GM12878 (cell line): ENCODE data around the gene CACNA1G. TPM values are rescaled to one million over a fixed set of nuclear protein-coding genes. Genes with fewer than 3 reads are reported as not detected.

Source experiments
- ATAC-seq: fragments of 200-7000 bp; cut with Tn5 transposase; 3 replicates; pipeline ENCODE4 v1.9.1; 2020; ENCODE audit warnings: mild to moderate bottlenecking, moderate library complexity
- BruUV-seq: library from RNA; stranded (reverse); fragments of 400-500 nt; replicated peaks from 2 replicates; lab custom pipeline; 2021; lab: Mats Ljungman, UMichigan
- CTCF ChIA-PET: fragments of 300-600 bp; sonication (Branson Sonifier 250); formaldehyde crosslinking; extraction: SDS; loops from one replicate; lab custom pipeline; 2021; ENCODE audit warnings: inconsistent platforms; lab: Yijun Ruan, JAX
- POLR2A ChIA-PET: fragments of 350-600 bp; formaldehyde crosslinking; extraction: SDS; loops from one replicate; lab custom pipeline; 2021; ENCODE audit warnings: inconsistent platforms; lab: Charles Lee
- RAD21 ChIA-PET: fragments of 300-600 bp; sonication (Branson Sonifier 250); formaldehyde crosslinking; loops from one replicate; lab custom pipeline; 2023; ENCODE audit warnings: antibody characterized with exemption; ENCODE audit not compliant: unreplicated experiment; lab: Charles Lee
- SMC1A ChIA-PET: fragments of 300-600 bp; sonication (Branson Sonifier 250); formaldehyde crosslinking; loops from one replicate; lab custom pipeline; 2023; ENCODE audit not compliant: unreplicated experiment, uncharacterized antibody; lab: Charles Lee
- DNase-seq: peaks from one replicate; pipeline ENCODE4 v3.0.0-alpha.2; 2011; ENCODE audit warnings: low read depth, low spot score
- FAIRE-seq: peaks from 3 replicates; lab custom pipeline; 2011; peaks lifted over from hg19 to GRCh38; lab: Jason Lieb, UNC
- H2AFZ ChIP-seq: 2 replicates; pipeline ENCODE4 v1.6.0; 2011; ENCODE audit warnings: low read depth, low read length, control low read depth; ENCODE audit not compliant: control insufficient read depth
- H3K27ac ChIP-seq: 2 replicates; pipeline ENCODE4 v1.5.1; 2011; ENCODE audit warnings: control low read depth; ENCODE audit not compliant: control insufficient read depth, insufficient read depth
- H3K27me3 ChIP-seq, 2 experiments: replicated peaks in 1 of 2; 2 replicates each; pipeline versions ENCODE4 v1.6.0 to v1.6.1; 2011; ENCODE audit warnings: low read length in 1 of 2; ENCODE audit not compliant: control insufficient read depth in 2 of 2, insufficient read depth in 2 of 2
- H3K36me3 ChIP-seq, 2 experiments: 2 replicates each; pipeline ENCODE4 v1.5.1; 2011; ENCODE audit warnings: low read length in 1 of 2; ENCODE audit not compliant: control insufficient read depth in 2 of 2, insufficient read depth in 2 of 2
- H3K4me1 ChIP-seq: 2 replicates; pipeline ENCODE4 v1.6.1; 2011; ENCODE audit warnings: mild to moderate bottlenecking, low read length, moderate library complexity, mixed read lengths; ENCODE audit not compliant: control insufficient read depth, insufficient read depth
- H3K4me2 ChIP-seq: 2 replicates; pipeline ENCODE4 v1.6.0; 2011; ENCODE audit warnings: control low read depth; ENCODE audit not compliant: control insufficient read depth, insufficient read depth
- H3K4me3 ChIP-seq: fragments of 200-600 bp; sonication (generic); 2 replicates; pipeline ENCODE4 v1.5.1; 2016
- H3K79me2 ChIP-seq: 2 replicates; pipeline ENCODE4 v1.6.0; 2011; ENCODE audit warnings: low read length; ENCODE audit not compliant: control insufficient read depth, insufficient read depth
- H3K9ac ChIP-seq: 2 replicates; pipeline ENCODE4 v1.8.0; 2011; ENCODE audit warnings: low read length, control low read depth, mixed read lengths; ENCODE audit not compliant: control insufficient read depth, insufficient read depth
- H3K9me3 ChIP-seq: replicated peaks from 3 replicates; pipeline ENCODE4 v1.5.1; 2011; ENCODE audit warnings: mild to moderate bottlenecking, low read length; ENCODE audit not compliant: control insufficient read depth, insufficient read depth
- H4K20me1 ChIP-seq: 2 replicates; pipeline ENCODE4 v1.6.0; 2011; ENCODE audit not compliant: control insufficient read depth, insufficient read depth
- BCL11A ChIP-seq: IDR thresholded peaks from 2 replicates; pipeline ENCODE4 v1.6.1; 2011; ENCODE audit warnings: low read depth, low read length
- BCLAF1 ChIP-seq: fragments of 450-650 bp; IDR thresholded peaks from 2 replicates; pipeline ENCODE4 v1.6.1; 2017; ENCODE audit warnings: antibody characterized with exemption, mild to moderate bottlenecking, moderate library complexity
- HDAC6 ChIP-seq: fragments of 200-600 bp; sonication (generic); IDR thresholded peaks from one replicate; pipeline ENCODE4 v1.8.0; 2017; ENCODE audit warnings: antibody characterized with exemption; ENCODE audit not compliant: unreplicated experiment
- IKZF1 ChIP-seq: fragments of 450-650 bp; conservative IDR thresholded peaks from 2 replicates; pipeline ENCODE4 v1.6.1; 2017; ENCODE audit warnings: antibody characterized with exemption, mild to moderate bottlenecking
- PRDM15 ChIP-seq: fragments of 450-650 bp; formaldehyde crosslinking; IDR thresholded peaks from 2 replicates; pipeline ENCODE4 v1.4.0; 2020; ENCODE audit warnings: mild to moderate bottlenecking, moderate library complexity
- RELB ChIP-seq: fragments of 450-650 bp; IDR thresholded peaks from 2 replicates; pipeline ENCODE4 v1.6.1; 2017; ENCODE audit warnings: low read depth, mild to moderate bottlenecking, moderate library complexity
- SKIL ChIP-seq: fragments of 450-650 bp; IDR thresholded peaks from 2 replicates; pipeline ENCODE4 v1.6.1; 2017; ENCODE audit warnings: mild to moderate bottlenecking, low read depth, inconsistent platforms; ENCODE audit not compliant: poor library complexity, severe bottlenecking
- SPI1 ChIP-seq: IDR thresholded peaks from 2 replicates; pipeline ENCODE4 v1.6.1; 2011; ENCODE audit warnings: low read depth, mild to moderate bottlenecking, low read length, moderate library complexity, borderline replicate concordance; ENCODE audit not compliant: insufficient read depth
- YY1 ChIP-seq: IDR thresholded peaks from 2 replicates; pipeline ENCODE4 v1.6.1; 2011; ENCODE audit warnings: low read depth, mild to moderate bottlenecking, low read length
- ZSCAN29 ChIP-seq: fragments of 450-650 bp; IDR thresholded peaks from 2 replicates; pipeline ENCODE4 v1.6.1; 2017; ENCODE audit warnings: mild to moderate bottlenecking, moderate library complexity
- WGBS: methylation state at CpG from one replicate; pipeline ENCODE4 v1.1.6; 2016; ENCODE audit warnings: low lambda C conversion rate; ENCODE audit not compliant: insufficient replicate concordance, insufficient coverage; ENCODE audit errors: missing lambda C conversion rate; 5-methylcytosine and 5-hydroxymethylcytosine counted together
- in situ Hi-C: fragments of 300-500 bp; cut with MboI; formaldehyde crosslinking; loops from 9 replicates; pipeline ENCODE4 v1.14.3; 2018; ENCODE audit warnings: mixed read lengths
- intact Hi-C: fragments of 100-400 bp; cut with micrococcal nuclease; formaldehyde crosslinking; loops from one replicate; pipeline ENCODE4 v1.14.2; 2022; ENCODE audit not compliant: unreplicated experiment
- polyA plus RNA-seq, 11 experiments: library from polyadenylated mRNA; depleted of rRNA in 4 of 11; unstranded in 6 of 11; stranded (reverse) in 5 of 11; fragments of >200 nt; fragmentation: Nextera tagmentation in 4 of 11; fragmentation: Illumina TruSeq in 1 of 11; extraction: Ambion mirVana in 4 of 11; extraction: Trizol in 1 of 11; gene quantifications; 1 replicate in 1 of 11; 2 replicates in 10 of 11; pipeline versions ENCODE4 v1.2.1 to v1.2.3, GENCODE V29; 2011 to 2016; ENCODE audit warnings: inconsistent platforms in 2 of 11, missing spikeins in 2 of 11, low read depth in 1 of 11
- total RNA-seq, 4 experiments: library from RNA; depleted of rRNA in 3 of 4; stranded (reverse); fragments of >200 nt in 3 of 4; fragmentation: Illumina TruSeq in 1 of 4; extraction: Trizol in 1 of 4; gene quantifications; 2 replicates each; pipeline versions ENCODE4 v1.2.1 to v1.2.3, GENCODE V29; 2013 to 2021

The CACNA1G gene
- total and polyA plus RNA-seq, 10 of the 15 experiments (the other 5 are each of a cell fraction or from before 2014, with no cell fraction given) = 0.03 to 0.15 TPM; not detected in 8

- no peak for TF ChIP-seq BCLAF1
- TF ChIP-seq HDAC6 = no peak
- TF ChIP-seq IKZF1 = no peak
- no peak for TF ChIP-seq RELB
Observed at GRCh38 chr17:50558091-50558490, 2.4 kb upstream of the CACNA1G start (continued).

GRCh38 chr17:50558581-50558940 lies 2.0 kb upstream of the CACNA1G start:
- ChIA-PET SMC1A (no interaction called here), POLR2A (no interaction called here), RAD21 (no interaction called here), CTCF (no interaction called here)
- no peaks in the 10 kb centered on the region for H3K79me2 ChIP-seq
- H3K9ac ChIP-seq = no peak overlapping the region
- DNase-seq = no peak
- H4K20me1 ChIP-seq = no peaks in the 10 kb centered on the region
- ATAC-seq = no peak
- H3K27me3 ChIP-seq = peaks cover 20 to 23% of the 10 kb centered on the region in 2 experiments
- H3K36me3 ChIP-seq = no peaks in the 10 kb centered on the region
- in situ Hi-C loops (no loop called here), intact Hi-C loops (no loop called here)
- BruUV-seq = no TSS peak
- H3K4me1 ChIP-seq = peaks cover 14% of the 10 kb centered on the region; the same call in 1 of the 2 replicates
- H3K4me2 ChIP-seq = 0 out of 2 replicates have a peak overlapping the region, but pooled peaks have one; percentile 100
- FAIRE-seq = no peak
- no peak overlapping the region for H2AFZ ChIP-seq
- no peaks in the 10 kb centered on the region for H3K9me3 ChIP-seq
- no peak overlapping the region for H3K4me3 ChIP-seq
- no peak overlapping the region for H3K27ac ChIP-seq
- WGBS = 19% methylated on average over 18 of the region's 18 CpGs
- TF ChIP-seq PRDM15 (CRISPR knock-in tag) (no peak), BCL11A (no peak), ZSCAN29 (no peak), SKIL (no peak), YY1 (no peak), SPI1 (no peak)
